Stimulated activated CD4-positive, alpha-beta T cell treated with anti-CD3 and anti-CD28 coated beads, Interleukin-2, amount 100 ng/mL, for 24 hours (primary cell): Measurements from ENCODE around the gene GFI1.
A peak's percentile ranks its signal among the peaks of the same experiment; 100 is the strongest.

Experiments used
- DNase-seq, 2 donors: peaks; one replicate each; pipeline ENCODE4 v3.0.0-alpha.2; 2020

The GFI1 gene

DNA sequence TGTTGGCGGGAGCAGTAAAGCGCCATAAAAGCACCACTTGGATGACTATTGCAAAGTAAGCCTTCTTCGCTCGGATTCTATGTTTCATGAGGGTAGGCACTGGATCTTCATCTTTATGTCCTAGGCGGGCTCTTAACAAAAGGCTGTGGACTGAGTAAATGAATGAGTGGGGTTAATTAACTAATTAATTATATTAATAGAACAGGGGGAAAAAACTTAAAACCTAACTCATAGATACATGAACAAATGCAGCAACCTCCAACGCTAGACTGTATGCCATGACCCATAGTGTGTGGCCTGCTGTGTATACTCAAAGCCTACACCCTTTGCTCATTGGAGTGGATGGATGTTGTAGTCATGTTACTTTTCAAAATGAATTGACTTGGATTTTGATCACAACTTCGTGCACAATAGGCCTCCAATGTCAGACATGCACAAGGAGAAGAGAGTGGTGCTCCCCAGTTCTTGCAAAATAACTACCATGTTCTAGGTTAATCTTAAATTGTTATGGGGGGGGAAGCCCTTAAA, 417 bp upstream of the GFI1 start:
- DNase-seq = no peak

DNA sequence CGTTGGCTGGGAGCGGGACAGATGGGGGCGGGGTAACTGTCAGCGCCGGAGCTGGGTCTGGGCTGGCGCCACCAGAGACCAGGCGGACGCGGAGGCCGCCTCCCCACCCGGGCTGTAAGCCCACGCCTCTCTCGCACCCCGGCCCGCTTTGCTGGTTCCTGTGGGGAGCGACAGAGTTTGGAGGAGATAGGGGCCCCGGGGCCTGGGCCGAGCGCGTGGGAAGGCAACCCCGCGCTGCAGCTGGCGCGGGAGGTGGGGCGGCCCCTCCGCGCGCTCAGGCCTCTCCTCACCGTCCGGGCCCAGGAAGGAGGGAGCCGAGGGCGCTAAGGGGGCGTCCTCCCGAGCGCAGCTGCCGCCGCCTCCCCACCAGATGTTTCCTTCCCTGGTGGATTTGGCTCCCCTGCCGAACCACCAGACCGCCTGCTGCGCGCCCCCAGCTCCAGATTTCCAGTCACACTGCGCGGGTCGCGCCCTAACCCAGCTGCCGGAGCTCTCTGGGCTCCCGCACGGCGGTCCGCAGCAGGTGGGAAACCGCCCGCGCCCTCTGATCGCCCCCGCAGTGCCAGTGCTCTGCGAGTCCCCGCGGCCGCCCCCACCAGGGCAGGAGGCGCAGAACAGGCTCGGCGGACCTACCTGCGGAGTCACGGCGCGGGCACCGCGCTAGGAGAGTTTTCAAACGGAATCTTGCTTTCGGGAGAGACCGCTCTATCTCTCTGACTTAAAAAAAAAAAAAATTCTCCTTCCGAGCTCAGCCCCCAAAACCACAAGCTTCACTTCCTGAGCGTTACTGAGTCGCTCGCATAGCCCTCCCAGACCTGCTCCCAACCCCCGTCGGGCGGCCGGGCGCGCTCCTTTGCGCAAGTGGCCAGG, 1.1 kb downstream of the GFI1 start:
- peak; percentile 87 to 92 for DNase-seq

DNA sequence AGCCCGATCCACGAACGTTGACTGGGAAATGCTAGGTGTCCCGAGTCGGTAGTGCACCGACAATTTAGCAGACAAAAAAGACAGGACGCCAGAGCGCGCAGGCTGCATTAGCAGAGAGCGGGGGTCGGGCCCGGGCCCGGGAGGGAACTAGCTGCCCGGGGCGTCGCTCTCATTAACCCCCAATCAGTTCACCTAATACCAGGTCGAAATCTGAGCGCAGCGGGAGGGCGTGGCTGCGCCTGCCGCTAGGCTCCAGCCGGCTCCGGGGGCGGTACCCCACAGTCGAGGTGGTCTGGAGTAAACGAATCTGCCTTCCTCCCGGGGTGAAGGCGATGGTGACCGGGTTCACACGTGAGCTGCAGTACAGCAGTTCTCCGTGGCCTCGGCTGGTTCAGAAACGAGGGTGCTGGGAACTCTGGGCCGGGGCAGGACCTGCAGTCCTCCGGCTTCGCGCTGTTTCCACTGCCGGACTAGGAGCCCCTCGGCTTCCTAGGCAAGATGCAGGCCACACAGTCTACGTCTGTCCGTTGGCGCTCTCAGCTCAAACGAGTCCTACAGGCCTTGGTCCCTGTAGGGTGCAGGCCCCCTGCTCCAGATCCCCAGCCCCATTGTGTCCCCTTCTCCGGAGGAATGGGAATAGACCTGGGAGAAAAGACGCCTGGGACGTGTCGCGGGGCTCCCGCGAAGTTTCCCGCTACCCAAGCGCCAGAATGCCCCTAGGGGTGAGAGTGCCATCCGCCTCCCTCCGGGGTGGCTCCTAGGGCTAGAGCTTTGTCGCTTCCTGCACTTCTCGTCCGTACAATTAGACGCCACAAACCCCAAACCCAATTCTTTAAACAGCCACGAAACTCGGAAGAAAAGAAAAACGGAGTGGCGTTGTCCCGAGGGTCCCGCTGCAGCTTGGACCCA, 2.0 kb downstream of the GFI1 start:
- DNase-seq = peak; percentile 78 to 81

DNA sequence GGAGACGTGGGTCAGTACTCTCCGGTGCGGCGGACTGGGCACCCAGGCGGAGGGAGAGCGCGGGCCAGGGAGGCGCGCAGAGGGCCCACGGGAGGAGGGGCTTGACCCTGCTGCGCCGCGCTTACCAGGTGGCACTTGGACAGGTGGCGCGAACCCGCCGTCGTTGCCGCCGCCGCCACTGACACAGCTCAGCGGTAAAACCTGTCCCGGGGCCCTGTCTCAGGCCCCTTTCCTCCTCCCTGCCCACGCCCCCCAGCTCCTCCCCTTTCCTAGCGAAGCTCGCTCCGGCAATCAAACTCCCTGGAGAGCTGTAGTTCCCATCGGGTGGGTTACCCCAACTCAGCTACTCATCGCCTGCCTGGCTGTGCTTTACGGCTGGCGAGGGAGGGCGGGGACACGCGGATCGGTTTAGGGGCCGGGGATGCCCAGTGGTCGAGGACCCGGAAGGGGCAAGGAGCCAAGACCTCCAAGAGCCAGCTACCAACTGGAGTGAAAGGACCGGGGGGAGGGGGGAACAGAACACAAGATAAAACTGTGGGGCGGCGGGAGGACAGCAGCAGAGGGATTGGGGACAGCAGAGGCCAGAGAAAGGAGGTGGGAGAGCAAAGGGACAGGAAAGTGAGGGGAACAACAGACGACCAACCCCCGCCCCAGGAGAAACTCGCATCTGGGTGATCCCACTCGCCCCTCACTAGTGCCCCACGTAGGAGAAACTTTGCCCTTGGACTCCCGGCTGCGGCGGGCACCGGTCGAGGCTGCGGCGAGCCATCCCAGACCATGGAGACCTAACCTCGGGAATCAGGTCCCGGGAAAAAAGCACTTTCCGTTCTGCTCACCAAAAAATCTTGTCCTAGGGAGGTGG, 2.9 kb downstream of the GFI1 start:
- DNase-seq = peak; percentile 82 to 84

DNA sequence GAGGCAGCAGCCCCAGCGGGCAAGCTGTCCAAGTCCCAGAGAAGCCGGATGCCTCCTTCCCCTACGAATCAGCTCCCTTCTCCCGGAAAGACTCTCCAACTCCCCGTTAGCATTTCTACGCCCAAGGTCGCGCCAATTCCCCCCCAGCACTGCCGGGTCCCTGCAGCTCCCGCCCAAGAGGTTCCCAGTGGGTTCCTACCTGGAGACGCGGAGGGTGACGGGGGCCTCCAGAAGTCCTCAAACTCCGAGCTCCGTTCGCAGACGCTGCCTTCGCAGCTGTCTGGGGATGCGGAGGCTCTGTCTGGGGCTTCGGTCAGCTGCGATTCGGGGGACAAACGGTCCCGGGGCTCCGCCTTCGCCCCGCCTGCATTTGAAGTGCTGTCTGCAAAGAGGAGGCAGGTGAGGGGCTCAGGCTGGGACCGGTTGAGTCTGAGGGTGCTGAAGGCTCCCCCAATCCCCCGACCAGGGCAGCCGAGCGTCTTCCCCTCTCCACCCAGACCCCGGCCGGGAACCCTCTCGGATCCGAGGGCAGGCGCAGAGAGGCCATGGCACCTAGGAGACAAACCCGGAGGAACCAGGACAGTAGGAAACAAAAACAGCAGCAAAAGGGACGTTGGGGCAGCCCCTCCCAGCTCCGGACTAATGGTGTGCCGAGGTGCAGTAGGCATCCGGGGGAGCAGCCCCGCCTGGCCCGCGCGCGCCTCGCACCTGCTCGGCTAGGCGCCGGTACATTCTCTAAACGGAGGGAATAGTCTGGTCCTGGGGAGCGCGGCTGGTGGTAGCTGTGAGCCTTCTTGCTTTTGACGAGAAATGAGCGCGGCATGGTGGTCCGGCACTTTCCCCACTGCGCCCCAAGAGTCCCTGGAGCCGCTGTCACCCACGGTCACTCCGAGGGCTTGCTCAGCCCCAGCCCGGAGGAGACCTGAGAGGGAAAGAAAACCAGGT, 3.8 kb downstream of the GFI1 start:
- peak; percentile 39 to 43 for DNase-seq

DNA sequence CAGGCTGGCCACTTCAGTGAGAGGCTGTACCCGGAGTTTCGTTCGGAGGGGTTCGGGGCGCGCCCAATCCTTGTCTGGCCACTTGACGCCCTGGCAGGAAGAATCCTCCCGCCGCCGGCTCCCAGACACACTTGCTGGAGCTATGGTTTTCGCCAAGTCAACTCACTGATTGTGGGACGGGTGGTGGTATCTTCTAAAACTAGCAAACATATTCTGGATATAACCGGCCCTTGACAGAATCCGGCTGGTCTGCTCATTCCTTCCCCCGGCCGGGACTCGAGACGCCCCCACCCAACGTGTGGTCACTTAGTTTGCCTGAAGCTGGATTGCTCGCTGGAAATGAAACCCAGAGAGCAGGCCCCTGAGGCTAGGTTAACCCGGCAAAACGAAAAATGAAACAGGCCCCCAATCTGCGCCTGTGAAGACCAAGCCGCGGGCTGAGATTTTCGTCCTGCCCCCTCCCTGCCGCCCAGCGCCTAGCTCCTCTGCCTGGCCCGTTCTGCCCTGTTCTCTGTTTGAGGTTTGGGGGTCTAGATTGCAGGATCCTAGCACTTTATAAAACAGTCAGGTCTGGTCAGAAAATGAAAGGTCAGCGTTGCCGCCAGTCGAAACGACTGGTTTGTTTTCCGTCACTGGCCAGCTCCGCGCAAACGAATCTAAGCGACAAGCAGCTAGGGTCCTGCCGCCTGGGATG, 4.6 kb downstream of the GFI1 start:
- DNase-seq = peak in 1 of 2 donors; percentile 29

DNA sequence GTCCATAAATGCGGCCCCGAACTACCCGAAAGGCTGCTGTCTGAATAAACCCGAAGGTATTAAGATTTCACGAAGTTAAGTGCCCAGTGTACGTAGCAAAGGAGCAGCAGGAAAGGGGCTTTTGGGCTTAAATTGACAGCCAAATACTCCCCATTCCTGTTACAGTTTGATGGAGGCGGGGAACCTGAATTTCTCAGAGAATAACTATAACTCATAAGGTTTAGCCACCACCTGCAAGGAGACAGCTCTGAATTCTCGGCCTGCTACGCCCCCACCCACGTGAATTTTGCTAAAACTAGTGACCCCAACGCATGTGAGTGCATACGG, 5.2 kb downstream of the GFI1 start:
- no peak for DNase-seq

DNA sequence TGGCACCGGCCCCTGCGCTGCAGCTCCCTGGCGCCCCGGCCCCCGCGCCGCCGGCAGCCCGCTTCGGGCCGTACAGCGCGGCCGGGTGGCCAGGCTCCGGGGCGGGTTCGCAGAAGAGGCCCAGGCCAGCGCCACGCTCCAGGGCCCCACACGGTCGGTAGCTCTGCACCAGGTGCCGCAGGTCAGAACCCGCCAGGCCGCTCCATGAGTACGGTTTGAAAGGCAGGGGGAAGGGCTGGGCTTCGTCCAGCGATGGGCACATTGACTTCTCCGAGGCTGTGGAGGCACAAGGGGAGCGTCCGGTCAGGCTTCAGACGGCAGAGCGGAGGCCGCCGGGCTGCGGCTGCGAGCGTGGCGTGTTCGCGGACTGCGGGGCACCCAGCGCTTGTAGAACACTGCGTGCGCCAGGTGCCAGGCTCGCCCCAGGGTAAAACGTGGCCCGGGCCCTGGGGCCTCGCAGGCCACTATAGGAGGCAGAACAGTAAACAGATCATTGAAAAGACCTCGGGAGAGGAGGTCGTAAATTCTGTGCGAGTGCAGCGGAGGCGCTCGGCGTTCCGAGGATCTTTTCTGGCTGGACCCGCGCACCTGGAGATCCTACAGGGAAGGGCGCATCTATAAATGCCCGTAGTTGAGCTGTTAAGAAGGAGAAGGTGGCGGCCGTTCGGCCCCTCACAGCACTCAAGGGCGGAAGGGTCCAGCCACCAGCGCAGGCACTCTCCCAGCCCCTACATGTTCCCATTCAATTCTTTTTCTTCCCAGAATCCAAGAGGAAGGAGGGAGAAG, 5.7 kb downstream of the GFI1 start:
- no peak for DNase-seq

DNA sequence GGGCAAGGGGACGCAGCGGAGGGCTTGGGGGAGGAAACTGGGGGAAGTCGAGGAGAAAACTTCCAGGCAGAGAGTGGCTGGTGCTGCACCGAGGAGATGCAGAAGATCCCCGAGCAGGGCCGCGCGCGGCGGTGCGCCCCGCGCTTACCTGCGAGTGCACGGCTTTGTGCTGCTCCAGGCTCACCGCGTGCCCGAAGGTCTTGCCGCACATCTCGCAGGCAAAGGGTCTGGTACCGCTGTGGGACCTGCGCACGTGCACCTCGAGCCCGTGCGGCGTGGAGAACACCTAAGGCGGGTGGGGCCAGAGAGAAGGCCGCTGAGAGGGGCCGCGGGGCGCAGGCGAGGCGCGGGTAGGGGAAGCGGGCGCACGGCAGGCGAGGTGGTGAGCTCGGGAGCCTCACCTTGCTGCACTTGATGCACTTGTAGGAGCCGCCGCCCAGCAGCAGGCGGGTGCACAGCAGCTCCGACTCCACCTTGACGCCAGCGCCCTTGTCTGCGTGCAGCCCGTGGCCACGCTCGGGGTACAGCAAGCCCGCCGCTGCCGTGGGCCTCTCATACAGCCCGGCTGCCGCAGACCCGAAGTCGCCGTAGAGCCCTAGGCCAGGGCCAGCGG, 6.4 kb downstream of the GFI1 start:
- no peak for DNase-seq

DNA sequence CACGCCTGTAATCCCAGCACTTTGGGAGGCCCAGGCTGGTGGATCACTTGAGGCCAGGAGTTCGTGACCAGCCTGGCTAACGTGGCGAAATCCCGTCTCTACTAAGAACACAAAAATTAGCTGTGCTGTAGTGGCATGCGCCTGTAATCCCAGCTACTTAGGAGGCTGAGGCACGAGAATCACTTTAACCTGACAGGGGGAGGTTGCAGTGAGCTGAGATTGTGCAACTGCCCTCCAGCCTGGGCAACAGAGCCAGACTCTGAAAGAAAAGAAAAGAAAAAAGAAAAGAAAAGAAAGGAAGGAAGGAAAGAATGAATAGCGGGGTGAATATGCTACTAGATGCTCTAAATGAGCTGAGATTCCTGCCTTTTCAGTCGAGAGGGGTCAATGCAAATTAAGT, 7.1 kb downstream of the GFI1 start:
- no peak for DNase-seq

DNA sequence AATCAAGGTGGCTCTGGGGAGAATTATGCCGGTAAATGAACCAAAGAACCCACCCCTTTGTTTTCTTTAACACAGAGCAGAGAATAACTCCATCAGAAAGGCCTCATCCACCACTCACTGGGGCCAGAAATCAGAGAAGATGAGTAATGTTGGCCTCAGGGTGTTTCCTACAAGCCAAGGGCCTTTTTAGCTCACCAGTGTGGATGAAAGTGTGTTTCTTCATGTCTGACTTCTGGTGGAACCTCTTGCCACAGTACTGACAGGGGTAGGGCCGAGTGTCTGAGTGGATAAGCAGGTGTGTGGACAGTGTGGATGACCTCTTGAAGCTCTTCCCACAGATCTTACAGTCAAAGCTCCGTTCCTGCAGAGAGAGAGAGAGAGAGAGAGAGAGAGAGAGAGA, 8.3 kb downstream of the GFI1 start:
- no peak for DNase-seq

DNA sequence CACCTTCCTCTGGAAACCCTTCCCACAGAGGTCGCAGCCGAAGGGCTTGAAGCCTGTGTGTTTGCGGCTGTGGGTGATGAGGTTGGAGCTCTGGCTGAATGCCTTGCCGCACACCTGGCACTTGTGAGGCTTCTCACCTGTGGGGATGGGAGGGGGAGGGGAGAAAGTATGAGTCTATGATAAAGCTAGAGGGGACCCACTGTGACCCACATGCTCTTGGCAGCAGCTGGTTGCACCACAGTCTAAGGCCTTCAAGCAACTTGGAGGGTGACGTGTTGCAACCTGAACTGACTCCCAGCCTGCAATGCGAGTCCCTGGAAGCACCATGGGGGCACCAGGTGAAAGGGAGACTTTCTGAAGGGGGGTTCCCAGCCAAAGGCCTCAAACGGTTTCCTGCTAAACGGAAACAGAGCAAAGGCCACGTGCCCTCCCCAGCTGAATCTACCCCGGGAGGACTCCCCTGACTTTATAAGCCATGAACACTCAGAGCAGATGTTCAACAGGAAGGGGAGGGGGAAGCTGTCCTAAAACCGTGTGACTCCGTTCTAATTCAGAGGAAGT, 10.6 kb downstream of the GFI1 start:
- peak; percentile 38 to 51 for DNase-seq

GRCh38 chr1:92475029-92475428, 11.7 kb downstream of the GFI1 start:
- no peak for DNase-seq

DNA sequence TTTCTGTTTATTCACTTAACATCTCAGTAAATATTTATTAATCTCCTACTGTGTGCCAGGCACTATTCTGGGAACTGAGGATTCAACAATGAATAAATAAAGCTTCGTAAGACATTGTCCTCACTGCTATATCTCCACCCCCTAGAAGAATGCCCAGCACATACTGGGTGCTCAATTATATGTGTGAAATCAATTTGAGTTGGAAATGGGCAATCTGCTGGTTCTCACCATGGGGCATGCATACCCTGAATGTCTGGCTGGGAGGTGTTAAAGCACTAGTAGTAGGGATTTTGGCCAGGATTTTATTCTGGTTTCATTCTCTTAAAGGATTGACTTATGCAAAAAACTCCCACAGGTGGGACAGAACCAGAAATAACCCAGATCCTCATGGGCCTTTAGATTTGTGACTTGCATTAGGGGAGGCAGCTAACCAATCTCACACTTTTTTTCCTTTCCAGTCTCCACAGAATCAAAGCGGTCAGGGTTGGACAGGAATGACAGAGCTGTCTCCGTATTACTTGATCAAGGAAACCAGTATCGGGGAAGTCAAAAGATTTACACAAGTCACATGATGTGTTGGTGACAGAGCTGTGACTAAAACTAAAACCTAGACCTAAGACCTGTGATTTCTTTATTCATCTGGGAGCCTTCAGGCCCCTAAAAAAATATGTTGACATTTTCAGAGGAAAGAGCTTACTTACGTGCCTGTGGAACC, 12.8 kb downstream of the GFI1 start:
- DNase-seq = no peak

GRCh38 chr1:92470216-92470615, 16.5 kb downstream of the GFI1 start:
- no peak for DNase-seq

DNA sequence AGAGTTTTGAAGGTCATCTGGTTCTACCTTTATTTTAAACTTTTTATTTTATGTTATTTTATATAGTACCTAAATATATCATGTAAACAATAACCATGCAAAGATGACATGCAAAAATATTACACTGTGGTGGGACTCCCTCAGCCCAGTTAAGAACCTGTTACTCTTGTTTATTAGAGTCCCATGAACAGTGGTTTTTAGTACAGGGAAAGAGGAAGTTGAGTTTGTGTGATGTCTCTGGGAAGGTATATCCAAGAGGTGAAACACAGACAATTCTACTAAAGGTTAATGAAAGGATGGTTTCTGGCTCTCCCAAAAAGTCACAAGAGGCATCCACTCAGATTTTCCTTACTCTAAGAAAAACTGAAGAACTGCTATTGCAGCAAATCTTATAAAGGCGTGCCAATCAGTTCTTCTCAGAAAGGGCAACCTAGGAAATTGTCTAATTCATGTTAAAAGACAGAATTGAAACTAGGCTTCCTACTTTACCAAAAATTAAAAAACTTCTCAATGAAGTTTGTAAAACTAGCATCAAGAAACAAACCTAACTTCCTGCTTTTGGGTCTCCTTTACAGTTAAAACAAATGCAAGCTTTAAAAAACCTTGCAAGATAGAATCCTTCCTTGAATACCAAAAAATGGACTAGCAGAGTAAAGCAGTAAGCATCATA, 19.9 kb downstream of the GFI1 start:
- DNase-seq = no peak

DNA sequence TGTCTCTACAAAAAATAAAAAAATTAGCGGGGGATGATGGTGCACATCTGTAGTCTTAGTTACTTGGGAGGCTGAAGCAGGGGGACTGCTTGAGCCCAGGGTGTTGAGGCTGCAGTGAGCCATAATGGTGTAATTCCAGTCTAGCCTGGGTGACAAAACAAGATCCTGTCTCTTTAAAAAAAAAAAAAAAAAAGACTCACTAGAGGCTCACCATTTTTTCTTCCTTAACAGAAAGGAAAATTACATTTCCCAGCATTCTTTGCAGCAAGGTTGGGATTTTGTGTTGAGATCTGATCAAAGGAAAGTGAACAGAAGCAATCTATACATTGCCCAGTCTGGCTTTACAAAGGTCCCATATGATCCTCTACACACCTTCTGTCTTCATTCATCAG, 21.5 kb downstream of the GFI1 start:
- no peak for DNase-seq
